A673 (cell line): Measurements from ENCODE around the gene ZNF462. TPM values are rescaled to one million over a fixed set of nuclear protein-coding genes. Genes with fewer than 3 reads are reported as not detected.
"Not testable (repeated sequence)": the region's sequence is repeated elsewhere in the genome, so short reads cannot be mapped to it uniquely, and the experiment has no call there.

Experiments used
- BruUV-seq: library from RNA; stranded (reverse); fragments of 400-500 nt; replicated peaks from 2 replicates; lab custom pipeline; 2021; lab: Mats Ljungman, UMichigan
- CTCF ChIA-PET: fragments of 300-600 bp; sonication (Branson Sonifier 250); formaldehyde crosslinking; loops from one replicate; lab custom pipeline; 2022; ENCODE audit warnings: antibody characterized with exemption; lab: Charles Lee
- POLR2A ChIA-PET: fragments of 300-600 bp; sonication (Branson Sonifier 250); formaldehyde crosslinking; loops from one replicate; lab custom pipeline; 2022; ENCODE audit warnings: antibody characterized with exemption; ENCODE audit not compliant: low non-redundant PET; lab: Charles Lee
- DNase-seq: peaks from one replicate; pipeline ENCODE4 v3.0.0-alpha.2; 2015; ENCODE audit warnings: low spot score
- H3K27ac ChIP-seq: fragments of 200-600 bp; sonication (generic); 2 replicates; pipeline ENCODE4 v1.5.1; 2016; ENCODE audit warnings: mixed run types, low read depth, mild to moderate bottlenecking, mixed read lengths, antibody characterized with exemption, low read length; ENCODE audit not compliant: poor library complexity, severe bottlenecking
- H3K27me3 ChIP-seq: fragments of 200-600 bp; sonication (generic); replicated peaks from 2 replicates; pipeline ENCODE4 v1.6.1; 2017; ENCODE audit warnings: mixed run types, low read depth, mild to moderate bottlenecking, mixed read lengths, antibody characterized with exemption, low read length; ENCODE audit not compliant: insufficient read depth, poor library complexity
- H3K36me3 ChIP-seq: fragments of 200-600 bp; sonication (generic); 2 replicates; pipeline ENCODE4 v1.6.1; 2016; ENCODE audit warnings: mixed run types, mild to moderate bottlenecking, mixed read lengths, antibody characterized with exemption, low read length; ENCODE audit not compliant: insufficient read depth, poor library complexity, severe bottlenecking
- H3K4me1 ChIP-seq: fragments of 200-600 bp; sonication (generic); 2 replicates; pipeline ENCODE4 v1.6.1; 2017; ENCODE audit warnings: mixed run types, mild to moderate bottlenecking, mixed read lengths, antibody characterized with exemption, low read length; ENCODE audit not compliant: insufficient read depth, poor library complexity, severe bottlenecking
- H3K4me3 ChIP-seq: fragments of 200-600 bp; sonication (generic); 2 replicates; pipeline ENCODE4 v1.5.1; 2016; ENCODE audit warnings: low read depth, mixed run types, mild to moderate bottlenecking, mixed read lengths, low read length; ENCODE audit not compliant: poor library complexity, severe bottlenecking
- H3K9me3 ChIP-seq: fragments of 200-600 bp; sonication (generic); 2 replicates; pipeline ENCODE4 v1.6.1; 2016; ENCODE audit warnings: mixed run types, low read depth, mild to moderate bottlenecking, mixed read lengths, antibody characterized with exemption, low read length; ENCODE audit not compliant: poor library complexity, severe bottlenecking
- EZH2 ChIP-seq: fragments of 200-600 bp; sonication (generic); IDR thresholded peaks from 2 replicates; pipeline ENCODE4 v1.6.1; 2017; ENCODE audit warnings: borderline replicate concordance, low read depth, mild to moderate bottlenecking, mixed read lengths, antibody characterized with exemption, low read length; ENCODE audit not compliant: poor library complexity, severe bottlenecking
- intact Hi-C: fragments of 100-400 bp; cut with micrococcal nuclease; formaldehyde crosslinking; loops from one replicate; pipeline ENCODE4 v1.10.0; 2022; ENCODE audit not compliant: unreplicated experiment
- total RNA-seq: library from RNA; stranded (reverse); gene quantifications from 2 replicates; pipeline ENCODE4 v1.2.3, GENCODE V29; 2021
- TF ChIP-seq, protein P1 (sequence below): fragments of 300-800, 200-600 bp; sonication (generic); conservative IDR thresholded peaks from 2 replicates; pipeline ENCODE4 v1.5.1; 2017; ENCODE audit warnings: low read depth, mild to moderate bottlenecking, antibody characterized with exemption, low read length, moderate library complexity, mixed read lengths

The ZNF462 gene
- total RNA-seq, 1 experiment from 2014 or later, result 40.5 TPM

DNA sequence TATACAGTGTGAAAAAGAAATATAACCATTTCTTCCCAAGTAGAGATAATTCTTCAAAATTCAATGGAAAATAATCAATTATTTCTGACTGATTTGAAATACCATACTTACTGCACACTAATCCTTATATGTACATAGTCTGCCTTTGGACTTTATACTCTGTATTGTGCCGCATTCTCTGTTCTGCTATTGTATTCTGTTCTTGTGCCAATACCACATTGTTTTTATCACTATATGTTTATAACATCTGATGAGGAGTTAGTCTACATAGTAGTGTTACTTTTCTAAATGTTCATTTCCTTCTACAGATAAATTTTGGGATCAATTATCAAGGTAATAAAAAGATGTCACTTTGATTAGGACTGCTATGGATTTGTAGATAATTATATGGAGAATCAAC, 16.7 kb upstream of the ZNF462 start:
- no TSS peak for BruUV-seq
- ChIA-PET CTCF (no interaction called here), POLR2A (no interaction called here)
- Histone ChIP-seq H3K4me3 (no peak overlapping the region), H3K36me3 (no peaks in the 10 kb centered on the region), H3K27ac (no peak overlapping the region), H3K27me3 (peaks cover 14% of the 10 kb centered on the region), H3K4me1 (no peaks in the 10 kb centered on the region), H3K9me3 (no peaks in the 10 kb centered on the region)
- TF ChIP-seq, protein P1, sequence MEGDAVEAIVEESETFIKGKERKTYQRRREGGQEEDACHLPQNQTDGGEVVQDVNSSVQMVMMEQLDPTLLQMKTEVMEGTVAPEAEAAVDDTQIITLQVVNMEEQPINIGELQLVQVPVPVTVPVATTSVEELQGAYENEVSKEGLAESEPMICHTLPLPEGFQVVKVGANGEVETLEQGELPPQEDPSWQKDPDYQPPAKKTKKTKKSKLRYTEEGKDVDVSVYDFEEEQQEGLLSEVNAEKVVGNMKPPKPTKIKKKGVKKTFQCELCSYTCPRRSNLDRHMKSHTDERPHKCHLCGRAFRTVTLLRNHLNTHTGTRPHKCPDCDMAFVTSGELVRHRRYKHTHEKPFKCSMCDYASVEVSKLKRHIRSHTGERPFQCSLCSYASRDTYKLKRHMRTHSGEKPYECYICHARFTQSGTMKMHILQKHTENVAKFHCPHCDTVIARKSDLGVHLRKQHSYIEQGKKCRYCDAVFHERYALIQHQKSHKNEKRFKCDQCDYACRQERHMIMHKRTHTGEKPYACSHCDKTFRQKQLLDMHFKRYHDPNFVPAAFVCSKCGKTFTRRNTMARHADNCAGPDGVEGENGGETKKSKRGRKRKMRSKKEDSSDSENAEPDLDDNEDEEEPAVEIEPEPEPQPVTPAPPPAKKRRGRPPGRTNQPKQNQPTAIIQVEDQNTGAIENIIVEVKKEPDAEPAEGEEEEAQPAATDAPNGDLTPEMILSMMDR, result no peak
- TF ChIP-seq EZH2, result no peak
- intact Hi-C loops, result no loop called here
- DNase-seq, result no peak

DNA sequence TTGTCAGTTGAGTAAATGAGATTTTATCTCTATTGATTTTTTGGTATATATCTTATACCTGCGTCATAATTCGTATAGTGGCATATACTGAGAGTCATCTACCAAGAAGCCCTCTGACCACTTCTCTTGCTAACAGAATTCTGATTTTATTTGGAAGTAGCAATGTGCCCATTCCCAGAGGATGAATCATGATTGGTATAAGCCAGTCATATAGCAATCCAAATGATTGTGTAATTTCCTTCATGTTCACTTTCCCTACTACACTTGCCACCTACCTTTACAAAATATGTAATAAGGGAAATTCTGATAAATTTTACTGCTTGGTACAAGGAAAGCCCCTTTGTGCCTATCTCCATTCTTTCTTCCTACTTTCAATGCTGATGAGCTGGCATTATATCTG, 16.1 kb upstream of the ZNF462 start:
- no peak overlapping the region for H3K4me3 ChIP-seq
- H3K36me3 ChIP-seq, result no peaks in the 10 kb centered on the region
- H3K9me3 ChIP-seq, result no peaks in the 10 kb centered on the region
- no peaks in the 10 kb centered on the region for H3K4me1 ChIP-seq
- CTCF ChIA-PET, result no interaction called here
- intact Hi-C loops, result no loop called here
- BruUV-seq, result no TSS peak
- peaks cover 14% of the 10 kb centered on the region for H3K27me3 ChIP-seq
- TF ChIP-seq EZH2, result no peak
- TF ChIP-seq, protein P1, result no peak
- POLR2A ChIA-PET, result no interaction called here
- H3K27ac ChIP-seq, result no peak overlapping the region
- DNase-seq, result no peak

DNA sequence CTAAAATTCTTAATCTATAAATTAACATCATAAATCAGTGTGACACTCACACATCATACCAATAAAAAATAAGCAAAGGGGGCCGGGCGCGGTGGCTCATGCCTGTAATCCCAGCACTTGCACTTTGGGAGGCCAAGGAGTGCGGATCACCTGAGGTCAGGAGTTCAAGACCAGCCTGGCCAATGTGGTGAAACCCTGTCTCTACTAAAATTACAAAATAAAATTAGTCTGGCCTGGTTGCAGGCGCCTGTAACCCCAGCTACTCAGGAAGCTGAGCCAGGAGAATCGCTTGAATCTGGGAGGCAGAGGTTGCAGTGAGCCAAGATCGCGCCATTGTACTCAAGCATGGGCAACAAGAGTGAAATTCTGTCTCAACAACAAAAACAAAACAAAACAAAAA, 11.3 kb upstream of the ZNF462 start:
- H3K4me3 ChIP-seq, POLR2A ChIA-PET: not testable (repeated sequence)

DNA sequence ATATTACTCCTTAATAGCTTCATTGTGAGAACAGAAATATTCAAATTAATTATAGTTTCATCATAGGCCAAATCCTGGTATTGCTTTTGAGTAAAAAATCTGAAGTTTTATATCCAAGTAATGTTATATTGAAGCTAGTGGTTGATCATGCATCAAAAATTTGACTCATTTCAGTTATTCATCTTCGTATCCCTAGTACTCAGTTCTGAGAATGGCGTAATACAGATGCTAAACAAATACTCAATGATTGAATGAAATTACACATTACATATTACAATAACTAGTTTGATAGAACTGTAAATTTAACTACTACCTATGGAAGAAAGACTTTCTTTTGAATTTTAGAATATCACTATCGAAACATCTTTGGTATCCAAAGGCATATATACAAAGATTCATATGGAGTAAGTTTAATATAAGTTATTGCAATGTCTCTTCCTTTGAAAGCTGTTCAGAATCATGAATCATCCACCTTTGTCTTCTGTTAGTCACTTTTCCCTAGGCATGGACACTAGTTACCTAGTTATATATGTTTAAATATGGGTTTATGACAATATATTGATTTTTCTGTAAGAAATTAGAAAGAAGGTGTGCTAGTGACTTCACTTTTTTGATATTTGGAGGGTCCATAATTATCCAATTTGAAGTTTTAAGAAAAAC, 5.0 kb upstream of the ZNF462 start:
- Histone ChIP-seq H3K27ac (no peak overlapping the region), H3K4me3 (no peak overlapping the region), H3K36me3 (no peaks in the 10 kb centered on the region), H3K4me1 (no peaks in the 10 kb centered on the region), H3K9me3 (no peaks in the 10 kb centered on the region), H3K27me3 (peaks cover 53% of the 10 kb centered on the region)
- BruUV-seq, result no TSS peak
- POLR2A ChIA-PET, result no interaction called here
- intact Hi-C loops, result no loop called here
- no peak for TF ChIP-seq EZH2
- TF ChIP-seq, protein P1, result no peak
- CTCF ChIA-PET, result no interaction called here
- no peak for DNase-seq

More for the DNA sequence above, 11.3 kb upstream of the ZNF462 start:
- H3K27ac ChIP-seq, H3K4me1 ChIP-seq, BruUV-seq, CTCF ChIA-PET, H3K9me3 ChIP-seq, DNase-seq, intact Hi-C loops, H3K36me3 ChIP-seq: not testable (repeated sequence)
- H3K27me3 ChIP-seq, result peaks cover 36% of the 10 kb centered on the region
